CD4-positive, CD25-positive, alpha-beta regulatory T cell (primary cell): ENCODE measurements around the gene SMARCD2. TPM values are rescaled to one million over a fixed set of nuclear protein-coding genes. Genes with fewer than 3 reads are reported as not detected.
A peak's percentile ranks its signal among the peaks of the same experiment; 100 is the strongest.

Experiments
- ATAC-seq, 2 donors: fragments of 150-1000 bp; cut with Tn5 transposase; one replicate each; pipeline ENCODE4 v1.10.0; 2021; ENCODE audit warnings: low read depth in 2 of 2, moderate number of reproducible peaks in 2 of 2, moderate library complexity in 1 of 2
- DNase-seq, 3 donors: peaks; one replicate each; pipeline versions ENCODE4 v3.0.0 to v3.0.0-alpha.2; 2012 to 2022; ENCODE audit warnings: mixed read lengths in 1 of 3
- H3K27ac ChIP-seq: one replicate; pipeline ENCODE4 v1.7.0; 2013; ENCODE audit warnings: mild to moderate bottlenecking, low read length; ENCODE audit not compliant: insufficient read depth, poor library complexity, severe bottlenecking
- H3K27me3 ChIP-seq: one replicate; pipeline ENCODE4 v1.7.0; 2013; ENCODE audit warnings: low read length; ENCODE audit not compliant: control insufficient read depth, insufficient read depth
- H3K36me3 ChIP-seq: one replicate; pipeline ENCODE4 v1.7.0; 2013; ENCODE audit warnings: mild to moderate bottlenecking, low read length, moderate library complexity; ENCODE audit not compliant: control insufficient read depth, insufficient read depth
- H3K4me1 ChIP-seq: 2 replicates; pipeline ENCODE4 v1.7.0; 2013; ENCODE audit warnings: mild to moderate bottlenecking, low read length; ENCODE audit not compliant: insufficient read depth, control insufficient read depth, poor library complexity, severe bottlenecking
- H3K4me3 ChIP-seq: one replicate; pipeline ENCODE4 v1.7.0; 2013; ENCODE audit warnings: low read depth, mild to moderate bottlenecking, low read length, moderate library complexity
- H3K9me3 ChIP-seq, 2 experiments: 1 replicate in 1 of 2; 2 replicates in 1 of 2; pipeline ENCODE4 v1.7.0; 2013; ENCODE audit warnings: low read length in 2 of 2, mild to moderate bottlenecking in 1 of 2, moderate library complexity in 1 of 2; ENCODE audit not compliant: control insufficient read depth in 2 of 2
- H3K27ac Mint-ChIP-seq, 3 donors: one replicate each; pipeline ENCODE4 v1.8.0; 2020 to 2022; ENCODE audit warnings: mild to moderate bottlenecking in 3 of 3, mixed read lengths in 3 of 3, moderate library complexity in 2 of 3
- H3K27me3 Mint-ChIP-seq: one replicate; pipeline ENCODE4 v1.8.0; 2022; ENCODE audit warnings: mild to moderate bottlenecking, mixed read lengths
- H3K36me3 Mint-ChIP-seq: one replicate; pipeline ENCODE4 v1.8.0; 2020; ENCODE audit warnings: mixed read lengths
- H3K4me1 Mint-ChIP-seq, 4 donors: one replicate each; pipeline ENCODE4 v1.8.0; 2020 to 2022; ENCODE audit warnings: mixed read lengths in 4 of 4, mild to moderate bottlenecking in 1 of 4
- H3K4me3 Mint-ChIP-seq, 4 donors: one replicate each; pipeline ENCODE4 v1.8.0; 2020 to 2022; ENCODE audit warnings: mild to moderate bottlenecking in 4 of 4, mixed read lengths in 4 of 4, moderate library complexity in 3 of 4
- H3K9me3 Mint-ChIP-seq, 7 donors: one replicate each; pipeline ENCODE4 v1.8.0; 2020 to 2022; ENCODE audit warnings: mixed read lengths in 7 of 7, mild to moderate bottlenecking in 3 of 7, moderate library complexity in 2 of 7
- polyA plus RNA-seq, 4 donors: library from polyadenylated mRNA; unstranded; fragments of 300-500 nt; fragmentation: Illumina TruSeq; gene quantifications; one replicate each; pipeline ENCODE4 v1.2.3, GENCODE V29; 2021
- total RNA-seq: library from RNA; stranded (reverse); gene quantifications from one replicate; pipeline ENCODE4 v1.2.3, GENCODE V29; 2022

Gene SMARCD2
- total and polyA plus RNA-seq, 5 donors from 2014 or later = 104 to 149 (median 113) TPM

DNA sequence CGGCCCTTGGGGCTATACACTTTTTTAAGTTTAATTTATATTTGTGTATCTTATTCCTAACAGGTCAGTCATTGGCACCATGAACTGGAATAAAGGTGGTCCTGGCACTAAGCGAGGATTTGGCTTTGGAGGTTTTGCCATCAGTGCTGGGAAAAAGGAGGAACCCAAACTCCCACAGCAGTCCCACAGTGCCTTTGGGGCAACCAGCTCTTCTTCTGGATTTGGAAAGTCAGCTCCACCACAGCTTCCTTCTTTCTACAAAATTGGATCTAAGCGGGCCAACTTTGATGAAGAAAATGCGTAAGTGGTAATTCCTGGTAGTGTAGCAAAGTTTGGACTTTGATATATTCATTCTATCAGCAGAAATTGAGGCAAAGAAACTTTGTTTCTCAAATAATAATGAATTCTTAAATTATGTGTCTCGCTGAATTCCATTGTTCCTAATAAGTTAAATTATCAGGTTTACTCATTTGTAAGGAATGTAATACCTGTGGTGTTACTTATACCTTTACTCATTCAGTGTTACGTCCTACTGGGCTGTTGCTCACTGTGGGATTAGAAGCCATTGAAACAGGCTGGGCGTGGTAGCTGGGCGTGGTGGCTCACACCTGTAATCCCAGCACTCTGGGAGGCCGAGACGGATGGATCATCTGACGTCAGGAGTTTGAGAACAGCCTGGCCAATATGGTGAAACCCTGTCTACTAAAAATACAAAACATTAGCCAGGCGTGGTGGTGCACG is 55.3 kb downstream of the SMARCD2 start:
- Histone ChIP-seq H3K9me3 (no peaks in the 10 kb centered on the region), H3K36me3 (peaks cover 55% of the 10 kb centered on the region), H3K27me3 (no peaks in the 10 kb centered on the region), H3K4me3 (no peak overlapping the region), H3K27ac (no peak overlapping the region), H3K4me1 (no peaks in the 10 kb centered on the region)
- ATAC-seq (no peak), DNase-seq (no peak)
- Mint-ChIP-seq H3K27ac (no peak overlapping the region), H3K4me3 (no peak overlapping the region), H3K27me3 (no peaks in the 10 kb centered on the region), H3K4me1 (peaks cover 12 to 43% (median 25%) of the 10 kb centered on the region in 4 donors), H3K9me3 (no peaks in the 10 kb centered on the region), H3K36me3 (peaks cover 13% of the 10 kb centered on the region)

DNA sequence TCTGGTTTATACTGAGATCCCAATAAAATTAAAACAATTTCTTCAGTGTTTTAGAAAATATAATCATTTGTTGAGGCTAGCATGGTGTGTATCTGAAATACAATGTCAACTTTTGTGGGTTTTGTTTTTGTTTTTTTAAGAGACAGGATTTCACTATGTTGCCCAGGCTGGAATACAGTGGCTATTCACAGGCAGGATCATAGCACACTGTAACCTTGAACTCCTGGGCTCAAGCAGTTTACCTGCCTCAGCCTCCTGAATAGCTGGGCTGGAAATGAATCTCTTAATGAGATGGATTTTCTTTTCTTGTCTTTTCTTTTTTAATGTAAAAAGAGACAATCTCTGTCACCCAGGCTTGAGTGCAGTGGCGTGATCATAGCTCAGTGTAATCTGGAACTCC is 56.4 kb downstream of the SMARCD2 start:
- peaks cover 16% of the 10 kb centered on the region for H3K36me3 Mint-ChIP-seq

DNA sequence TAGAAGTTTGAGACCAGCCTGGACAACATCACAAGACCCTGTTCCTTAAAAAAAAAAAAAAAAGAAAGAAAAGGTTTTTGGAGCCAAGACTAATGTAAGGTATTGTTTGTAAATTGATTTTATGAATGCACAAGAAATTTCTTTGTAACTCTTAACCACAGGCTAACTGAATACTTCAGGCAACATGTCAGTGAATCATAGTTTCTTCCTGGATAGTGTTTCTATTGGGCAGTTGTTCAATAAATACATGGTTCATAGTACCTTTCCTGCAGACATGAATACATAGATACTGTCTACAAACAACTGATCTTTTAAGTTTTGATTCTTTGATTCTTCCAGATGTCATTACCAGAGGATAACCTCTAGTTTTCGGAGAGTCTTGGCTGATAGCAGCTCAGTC is 56.9 kb downstream of the SMARCD2 start:
- H3K36me3 ChIP-seq = peaks cover 51% of the 10 kb centered on the region
- peaks cover 12 to 53% (median 33%) of the 10 kb centered on the region in 4 donors for H3K4me1 Mint-ChIP-seq
- peaks cover 16% of the 10 kb centered on the region for H3K36me3 Mint-ChIP-seq
- peak overlapping the region in 2 of 3 donors; percentile 47 to 58 for H3K27ac Mint-ChIP-seq
- H3K4me3 Mint-ChIP-seq = no peak overlapping the region
- H3K4me3 ChIP-seq = no peak overlapping the region
- no peaks in the 10 kb centered on the region for H3K27me3 Mint-ChIP-seq
- no peak overlapping the region for H3K27ac ChIP-seq
- ATAC-seq = no peak
- no peaks in the 10 kb centered on the region for H3K9me3 ChIP-seq
- DNase-seq = no peak
- no peaks in the 10 kb centered on the region for H3K9me3 Mint-ChIP-seq
- no peaks in the 10 kb centered on the region for H3K27me3 ChIP-seq
- H3K4me1 ChIP-seq = no peaks in the 10 kb centered on the region

More for the DNA sequence above, 56.4 kb downstream of the SMARCD2 start:
- no peak for DNase-seq
- Mint-ChIP-seq H3K4me1 (peaks cover 12 to 50% (median 28%) of the 10 kb centered on the region in 4 donors), H3K27ac (peak overlapping the region in 2 of 3 donors; percentile 14 to 58), H3K9me3 (no peaks in the 10 kb centered on the region), H3K4me3 (no peak overlapping the region), H3K27me3 (no peaks in the 10 kb centered on the region)
- Histone ChIP-seq H3K4me1 (no peaks in the 10 kb centered on the region), H3K27ac (no peak overlapping the region), H3K36me3 (peaks cover 49% of the 10 kb centered on the region), H3K27me3 (no peaks in the 10 kb centered on the region), H3K9me3 (no peaks in the 10 kb centered on the region), H3K4me3 (no peak overlapping the region)
- ATAC-seq = no peak

DNA sequence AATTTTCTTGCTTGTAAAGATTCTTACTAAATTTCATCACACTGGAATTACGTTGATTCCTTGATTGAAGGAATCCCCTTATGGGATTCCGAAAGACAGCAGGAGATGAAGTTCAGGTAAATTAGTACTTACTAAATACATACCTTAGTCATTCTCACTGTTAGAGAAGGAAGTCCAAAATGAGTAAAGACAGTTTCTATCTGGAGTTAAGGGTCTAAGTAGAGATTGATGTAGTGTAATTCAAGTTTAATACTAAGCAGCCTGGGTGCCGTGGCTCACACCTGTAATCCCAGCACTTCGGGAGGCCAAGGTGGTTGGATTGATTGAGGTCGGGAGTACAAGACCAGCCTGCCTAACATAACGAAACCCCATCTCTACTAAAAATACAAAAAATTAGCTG is 59.0 kb downstream of the SMARCD2 start:
- Histone ChIP-seq H3K4me1 (peaks cover 8% of the 10 kb centered on the region), H3K9me3 (no peaks in the 10 kb centered on the region), H3K4me3 (no peak overlapping the region), H3K27ac (no peak overlapping the region), H3K36me3 (peaks cover 48% of the 10 kb centered on the region), H3K27me3 (no peaks in the 10 kb centered on the region)
- Mint-ChIP-seq H3K4me1 (peaks cover 17 to 68% (median 47%) of the 10 kb centered on the region in 4 donors), H3K27ac (peak overlapping the region in 2 of 3 donors; percentile 38 to 69), H3K4me3 (peak overlapping the region in 1 of 4 donors; percentile 1), H3K27me3 (no peaks in the 10 kb centered on the region), H3K36me3 (peaks cover 18% of the 10 kb centered on the region), H3K9me3 (no peaks in the 10 kb centered on the region)
- DNase-seq (no peak), ATAC-seq (no peak)

Other genes starting within 250 kb of the SMARCD2 start
- 9.3 TPM for gene TACO1, start 241.8 kb downstream of the SMARCD2 start, total RNA-seq
- gene TACO1, start 241.8 kb downstream of the SMARCD2 start, polyA plus RNA-seq = 10 to 100 TPM; 19.3 to 27.3 (median 23.0) TPM
- 72.9 TPM for gene MAP3K3, start 220.3 kb downstream of the SMARCD2 start, total RNA-seq
- gene MAP3K3, start 220.3 kb downstream of the SMARCD2 start, polyA plus RNA-seq = 10 to 100 TPM; 24.2 to 30.4 (median 27.6) TPM
- gene LIMD2, start 142.6 kb downstream of the SMARCD2 start, total RNA-seq = 634 TPM
- 100 to 1,000 TPM; 408 to 478 (median 445) TPM for gene LIMD2, start 142.6 kb downstream of the SMARCD2 start, polyA plus RNA-seq
- gene STRADA, start 100.9 kb downstream of the SMARCD2 start, total RNA-seq = 47.8 TPM
- gene STRADA, start 100.9 kb downstream of the SMARCD2 start, polyA plus RNA-seq = 10 to 100 TPM; 20.0 to 31.9 (median 22.2) TPM
- gene CCDC47, start 69.1 kb downstream of the SMARCD2 start, total RNA-seq = 35.4 TPM
- 10 to 100 TPM; 35.7 to 47.9 (median 41.3) TPM for gene CCDC47, start 69.1 kb downstream of the SMARCD2 start, polyA plus RNA-seq
- 94.3 TPM for gene DDX42, start 68.5 kb downstream of the SMARCD2 start, total RNA-seq
- gene DDX42, start 68.5 kb downstream of the SMARCD2 start, polyA plus RNA-seq = 10 to 100 TPM in 2 of 4 donors, 1 to 10 TPM in 2; 8.2 to 14.7 (median 11.4) TPM
- 84.8 TPM for gene PSMC5, start 15.3 kb downstream of the SMARCD2 start, total RNA-seq
- gene PSMC5, start 15.3 kb downstream of the SMARCD2 start, polyA plus RNA-seq = 100 to 1,000 TPM; 140 to 222 (median 169) TPM
- gene FTSJ3, start 15.0 kb downstream of the SMARCD2 start, total RNA-seq = 39.4 TPM
- gene FTSJ3, start 15.0 kb downstream of the SMARCD2 start, polyA plus RNA-seq = 10 to 100 TPM; 19.9 to 25.0 (median 23.1) TPM
- gene CSH2, start 31.0 kb upstream of the SMARCD2 start, total RNA-seq = 3.8 TPM
- gene CSH2, start 31.0 kb upstream of the SMARCD2 start, polyA plus RNA-seq = not detected
- gene GH2, start 39.3 kb upstream of the SMARCD2 start, total RNA-seq = not detected
- not detected for gene GH2, start 39.3 kb upstream of the SMARCD2 start, polyA plus RNA-seq
- gene CSH1, start 53.9 kb upstream of the SMARCD2 start, total RNA-seq = 11.7 TPM
- gene CSH1, start 53.9 kb upstream of the SMARCD2 start, polyA plus RNA-seq = not detected
- not detected for gene CSHL1, start 68.6 kb upstream of the SMARCD2 start, total RNA-seq
- not detected for gene CSHL1, start 68.6 kb upstream of the SMARCD2 start, polyA plus RNA-seq
- not detected for gene GH1, start 76.2 kb upstream of the SMARCD2 start, total RNA-seq
- under 1 TPM in 1 of 4 donors, not detected in 3; 0.50 TPM for gene GH1, start 76.2 kb upstream of the SMARCD2 start, polyA plus RNA-seq
- gene CD79B, start 89.6 kb upstream of the SMARCD2 start, total RNA-seq = 31.4 TPM
- gene CD79B, start 89.6 kb upstream of the SMARCD2 start, polyA plus RNA-seq = 10 to 100 TPM; 59.0 to 85.1 (median 67.9) TPM
- gene SCN4A, start 130.2 kb upstream of the SMARCD2 start, total RNA-seq = not detected
- gene SCN4A, start 130.2 kb upstream of the SMARCD2 start, polyA plus RNA-seq = not detected
- 0.52 TPM for gene PRR29, start 155.7 kb upstream of the SMARCD2 start, total RNA-seq
- gene PRR29, start 155.7 kb upstream of the SMARCD2 start, polyA plus RNA-seq = 1 to 10 TPM; 3.9 to 6.9 (median 6.2) TPM
- 106 TPM for gene ICAM2, start 177.9 kb upstream of the SMARCD2 start, total RNA-seq
- gene ICAM2, start 177.9 kb upstream of the SMARCD2 start, polyA plus RNA-seq = 100 to 1,000 TPM; 465 to 625 (median 548) TPM